HepG2 (cell line): ENCODE measurements around the gene GBX1. TPM values are rescaled to one million over a fixed set of nuclear protein-coding genes. Genes with fewer than 3 reads are reported as not detected.

ENCODE experiments used
- ATAC-seq: fragments of 200-7000 bp; cut with Tn5 transposase; 3 replicates; pipeline ENCODE4 v1.9.1; 2020; ENCODE audit warnings: mild to moderate bottlenecking, moderate library complexity
- BruUV-seq: library from RNA; stranded (reverse); fragments of 400-500 nt; replicated peaks from 2 replicates; lab custom pipeline; 2021; lab: Mats Ljungman, UMichigan
- CTCF ChIA-PET: fragments of 300-600 bp; formaldehyde crosslinking; extraction: SDS; loops from one replicate; lab custom pipeline; 2021; ENCODE audit warnings: low total read pairs, inconsistent platforms, low intra/inter-chr PET ratio; lab: Yijun Ruan, JAX
- POLR2A ChIA-PET: fragments of 350-600 bp; sonication (Branson Sonifier 250); formaldehyde crosslinking; loops from one replicate; lab custom pipeline; 2020; ENCODE audit warnings: antibody characterized with exemption, inconsistent platforms; lab: Yijun Ruan, JAX
- DNase-seq: peaks from one replicate; pipeline ENCODE4 v3.0.0-alpha.2; 2015; ENCODE audit warnings: low spot score
- FAIRE-seq: peaks from 3 replicates; lab custom pipeline; 2011; peaks lifted over from hg19 to GRCh38; lab: Jason Lieb, UNC
- H2AFZ ChIP-seq: one replicate; pipeline ENCODE4 v1.6.1; 2011; ENCODE audit warnings: low read length, inconsistent platforms
- H3K27ac ChIP-seq: fragments of 300-600 bp; 3 replicates; pipeline ENCODE4 v1.8.0; 2011; ENCODE audit warnings: mixed run types, mild to moderate bottlenecking, mixed read lengths, low read length, inconsistent platforms; ENCODE audit not compliant: insufficient read depth; ENCODE audit errors: extremely low read length
- H3K27me3 ChIP-seq, 2 experiments: fragments of 200-600 bp in 1 of 2; 2 replicates in 1 of 2; 3 replicates in 1 of 2; pipeline versions ENCODE4 v1.6.0 to v1.8.0; 2011; ENCODE audit warnings: low read length in 2 of 2, mild to moderate bottlenecking in 2 of 2, moderate library complexity in 2 of 2, inconsistent platforms in 1 of 2; ENCODE audit not compliant: insufficient read depth in 2 of 2, control insufficient read depth in 1 of 2
- H3K36me3 ChIP-seq, 2 experiments: fragments of 200-600 bp in 1 of 2; replicated peaks in 1 of 2; 2 replicates in 1 of 2; 3 replicates in 1 of 2; pipeline versions ENCODE4 v1.5.1 to v1.8.0; 2011; ENCODE audit warnings: low read length in 2 of 2, inconsistent platforms in 1 of 2; ENCODE audit not compliant: insufficient read depth in 2 of 2, control insufficient read depth in 1 of 2
- H3K4me1 ChIP-seq: 2 replicates; pipeline ENCODE4 v1.5.1; 2012; ENCODE audit warnings: low read length, inconsistent platforms; ENCODE audit not compliant: insufficient read depth
- H3K4me2 ChIP-seq: 2 replicates; pipeline ENCODE4 v1.6.0; 2011; ENCODE audit warnings: low read depth, low read length, inconsistent platforms
- H3K4me3 ChIP-seq, 3 experiments: fragments of 200-600 bp in 1 of 3; sonication (generic), shearing (Covaris generic) in 1 of 3; replicated peaks in 1 of 3; 2 replicates each; pipeline ENCODE4 v1.5.1; 2011 to 2016; ENCODE audit warnings: low read length in 3 of 3, inconsistent platforms in 2 of 3, low read depth in 2 of 3, mild to moderate bottlenecking in 2 of 3, control low read depth in 1 of 3, mixed read lengths in 1 of 3; ENCODE audit not compliant: insufficient read depth in 1 of 3
- H3K79me2 ChIP-seq: one replicate; pipeline ENCODE4 v1.6.1; 2011; ENCODE audit warnings: low read length, inconsistent platforms; ENCODE audit not compliant: insufficient read depth
- H3K9ac ChIP-seq: 2 replicates; pipeline ENCODE4 v1.6.0; 2011; ENCODE audit warnings: mild to moderate bottlenecking, low read depth, low read length, inconsistent platforms; ENCODE audit not compliant: insufficient read depth
- H3K9me3 ChIP-seq: 2 replicates; pipeline ENCODE4 v1.5.1; 2012; ENCODE audit warnings: mild to moderate bottlenecking, low read length
- H4K20me1 ChIP-seq: 2 replicates; pipeline ENCODE4 v1.6.0; 2011; ENCODE audit warnings: inconsistent platforms, mild to moderate bottlenecking, low read length, moderate library complexity; ENCODE audit not compliant: insufficient read depth
- DNMT3B ChIP-seq: conservative IDR thresholded peaks from 2 replicates; pipeline ENCODE4 v1.6.1; 2016; ENCODE audit warnings: missing biosample characterization, control low read depth
- FOXO4 ChIP-seq: sonication (generic); formaldehyde crosslinking; conservative IDR thresholded peaks from 2 replicates; pipeline ENCODE4 v1.8.1; 2023; ENCODE audit warnings: missing genetic modification reagents
- IKZF4 ChIP-seq: sonication (generic); formaldehyde crosslinking; IDR thresholded peaks from 2 replicates; pipeline ENCODE4 v1.5.1; 2020; ENCODE audit warnings: borderline replicate concordance, mild to moderate bottlenecking, low read depth, missing genetic modification reagents; ENCODE audit errors: not compliant biosample characterization
- PCBP1 ChIP-seq: fragments of 200-400 bp; formaldehyde crosslinking; IDR thresholded peaks from 2 replicates; pipeline ENCODE4 v1.6.1; 2017; ENCODE audit warnings: mild to moderate bottlenecking, low read depth, low read length, borderline replicate concordance
- PRDM10 ChIP-seq: sonication (generic); formaldehyde crosslinking; IDR thresholded peaks from 2 replicates; pipeline ENCODE4 v1.4.0; 2020; ENCODE audit warnings: low read depth, missing genetic modification reagents
- RERE ChIP-seq: IDR thresholded peaks from 2 replicates; pipeline ENCODE4 v1.6.1; 2016; ENCODE audit warnings: low read depth, missing genetic modification reagents, missing compliant biosample characterization
- SMAD3 ChIP-seq: sonication (generic); formaldehyde crosslinking; IDR thresholded peaks from 2 replicates; pipeline ENCODE4 v1.4.0; 2020; ENCODE audit warnings: missing genetic modification reagents
- THAP8 ChIP-seq: sonication (generic); formaldehyde crosslinking; IDR thresholded peaks from 2 replicates; pipeline ENCODE4 v1.5.1; 2020; ENCODE audit warnings: missing genetic modification reagents, mild to moderate bottlenecking, borderline replicate concordance
- ZFP1 ChIP-seq: IDR thresholded peaks from 2 replicates; pipeline ENCODE4 v1.6.1; 2016
- ZNF510 ChIP-seq: sonication (generic); formaldehyde crosslinking; IDR thresholded peaks from 2 replicates; pipeline ENCODE4 v1.4.0; 2020; ENCODE audit warnings: low read depth, mild to moderate bottlenecking, missing genetic modification reagents
- ZNF530 ChIP-seq: sonication (generic); formaldehyde crosslinking; IDR thresholded peaks from 2 replicates; pipeline ENCODE4 v1.5.0; 2020; ENCODE audit warnings: low read depth, mild to moderate bottlenecking, missing genetic modification reagents
- ZNF879 ChIP-seq: sonication (generic); formaldehyde crosslinking; IDR thresholded peaks from 2 replicates; pipeline ENCODE4 v1.8.1; 2023; ENCODE audit warnings: missing genetic modification reagents
- WGBS: methylation state at CpG from one replicate; pipeline ENCODE4 v1.1.6; 2017; ENCODE audit warnings: low lambda C conversion rate; 5-methylcytosine and 5-hydroxymethylcytosine counted together
- in situ Hi-C: cut with HindIII; loops from 2 replicates; pipeline ENCODE4 v1.10.0; 2017; ENCODE audit warnings: low pct_unique_long_range_greater_than_20kb; ENCODE audit not compliant: extremely low pct_ligation_motif_present
- intact Hi-C: fragments of 100-400 bp; cut with micrococcal nuclease; formaldehyde crosslinking; loops from one replicate; pipeline ENCODE4 v1.10.0; 2022; ENCODE audit not compliant: unreplicated experiment
- polyA plus RNA-seq, 8 experiments: library from polyadenylated mRNA; depleted of rRNA in 3 of 8; stranded (reverse) in 7 of 8; unstranded in 1 of 8; fragments of >200 nt; fragmentation: Illumina TruSeq in 4 of 8; extraction: Trizol in 4 of 8; gene quantifications; 2 replicates each; pipeline versions ENCODE4 v1.2.1 to v1.2.3, GENCODE V29; 2011 to 2016; ENCODE audit warnings: low read depth in 4 of 8, missing spikeins in 1 of 8, mixed read lengths in 1 of 8; ENCODE audit not compliant: insufficient read depth in 1 of 8
- total RNA-seq, 5 experiments: library from RNA; depleted of rRNA; stranded (reverse); fragments of >200 nt; fragmentation: Illumina TruSeq; extraction: Trizol; gene quantifications; 2 replicates each; pipeline ENCODE4 v1.2.3, GENCODE V29; 2016; ENCODE audit warnings: low read depth in 1 of 5

The GBX1 gene
- total and polyA plus RNA-seq, 2 of the 13 experiments (the other 11 are each of a cell fraction or from before 2014, with no cell fraction given) = not detected

GRCh38 chr7:151202836-151203235, 35.3 kb upstream of the GBX1 start:
- BruUV-seq = no TSS peak
- POLR2A ChIA-PET = no interaction called here
- Histone ChIP-seq H2AFZ (no peak overlapping the region), H3K4me3 (no peak overlapping the region), H3K36me3 (no peaks in the 10 kb centered on the region), H4K20me1 (0 out of 2 replicates have a peak, but pooled peaks cover 3% of the 10 kb centered on the region), H3K27me3 (peaks cover 13 to 92% of the 10 kb centered on the region in 2 experiments), H3K27ac (no peak overlapping the region), H3K4me2 (no peak overlapping the region), H3K9ac (no peak overlapping the region), H3K4me1 (no peaks in the 10 kb centered on the region), H3K9me3 (no peaks in the 10 kb centered on the region), H3K79me2 (no peaks in the 10 kb centered on the region)
- intact Hi-C loops = no loop called here
- in situ Hi-C loops = no loop called here
- TF ChIP-seq DNMT3B (CRISPR knock-in tag) (no peak), ZFP1 (CRISPR knock-in tag) (no peak), THAP8 (CRISPR knock-in tag) (no peak), PRDM10 (CRISPR knock-in tag) (no peak), ZNF530 (CRISPR knock-in tag) (no peak), PCBP1 (no peak), RERE (no peak), SMAD3 (no peak), FOXO4 (no peak), IKZF4 (CRISPR knock-in tag) (no peak), ZNF510 (CRISPR knock-in tag) (no peak), ZNF879 (CRISPR knock-in tag) (no peak)
- DNase-seq (no peak), FAIRE-seq (no peak), ATAC-seq (no peak)
- CTCF ChIA-PET = no interaction called here
- 24% methylated on average over 4 of the region's 9 CpGs for WGBS
